Smooth muscle cell (in vitro differentiated cells): ENCODE data around the gene NCAPG2. TPM values are rescaled to one million over a fixed set of nuclear protein-coding genes. Genes with fewer than 3 reads are reported as not detected.

Source experiments
- DNase-seq: peaks from one replicate; lab custom pipeline; 2025; ENCODE audit not compliant: unreplicated experiment; lab: John Stamatoyannopoulos, UW
- H2AFZ ChIP-seq: fragments of 200-600 bp; sonication (generic); 2 replicates; pipeline ENCODE4 v1.6.0; 2016; ENCODE audit warnings: antibody characterized with exemption, low read depth, mild to moderate bottlenecking
- H3F3A ChIP-seq: fragments of 200-600 bp; sonication (generic); 2 replicates; pipeline ENCODE4 v1.6.0; 2017; ENCODE audit warnings: antibody characterized with exemption, low read depth
- H3K27ac ChIP-seq: fragments of 200-600 bp; sonication (generic); 2 replicates; pipeline ENCODE4 v1.5.1; 2016; ENCODE audit warnings: low read depth, mild to moderate bottlenecking
- H3K27me3 ChIP-seq: fragments of 200-600 bp; sonication (generic); 2 replicates; pipeline ENCODE4 v1.6.1; 2016; ENCODE audit warnings: low read depth, mild to moderate bottlenecking
- H3K36me3 ChIP-seq: fragments of 200-600 bp; sonication (generic); 2 replicates; pipeline ENCODE4 v1.5.1; 2016; ENCODE audit warnings: low read depth
- H3K4me1 ChIP-seq: fragments of 200-600 bp; sonication (generic); 2 replicates; pipeline ENCODE4 v1.5.1; 2016; ENCODE audit warnings: low read depth
- H3K4me2 ChIP-seq: fragments of 200-600 bp; sonication (generic); 2 replicates; pipeline ENCODE4 v1.6.0; 2016; ENCODE audit warnings: mild to moderate bottlenecking
- H3K4me3 ChIP-seq: fragments of 200-600 bp; sonication (generic); 2 replicates; pipeline ENCODE4 v1.5.1; 2016; ENCODE audit warnings: mild to moderate bottlenecking
- H3K79me2 ChIP-seq: fragments of 200-600 bp; sonication (generic); 2 replicates; pipeline ENCODE4 v1.6.0; 2016; ENCODE audit warnings: low read depth, mild to moderate bottlenecking
- H3K9ac ChIP-seq: fragments of 200-600 bp; sonication (generic); 2 replicates; pipeline ENCODE4 v1.6.0; 2016; ENCODE audit warnings: low read depth
- H3K9me3 ChIP-seq: fragments of 200-600 bp; sonication (generic); replicated peaks from 2 replicates; pipeline ENCODE4 v1.5.1; 2016; ENCODE audit warnings: low read depth
- H4K20me1 ChIP-seq: fragments of 200-600 bp; sonication (generic); 2 replicates; pipeline ENCODE4 v1.6.0; 2016; ENCODE audit warnings: low read depth
- CTCF ChIP-seq: fragments of 200-600 bp; sonication (generic); IDR thresholded peaks from 2 replicates; pipeline ENCODE4 v1.5.1; 2017; ENCODE audit warnings: borderline replicate concordance, mild to moderate bottlenecking, antibody characterized with exemption; ENCODE audit not compliant: insufficient read depth, poor library complexity, severe bottlenecking
- WGBS: methylation state at CpG from one replicate; pipeline ENCODE4 v1.1.7; 2016; ENCODE audit warnings: low lambda C conversion rate; 5-methylcytosine and 5-hydroxymethylcytosine counted together
- polyA plus RNA-seq: library from polyadenylated mRNA; unstranded; fragments of >200 nt; fragmentation: Nextera tagmentation; extraction: Ambion mirVana; gene quantifications from 2 replicates; pipeline ENCODE4 v1.2.1, GENCODE V29; 2016
- total RNA-seq: library from RNA; depleted of rRNA; stranded (reverse); fragments of >200 nt; gene quantifications from 2 replicates; pipeline ENCODE4 v1.2.3, GENCODE V29; 2014

The NCAPG2 gene
- total and polyA plus RNA-seq, 2 experiments from 2014 or later = 9.9 to 12.5 TPM

GRCh38 chr7:158609313-158609974, 95.2 kb downstream of the NCAPG2 start:
- no peak overlapping the region for H3K9ac ChIP-seq
- H3K4me1 ChIP-seq = no peaks in the 10 kb centered on the region
- no peaks in the 10 kb centered on the region for H3F3A ChIP-seq
- no peaks in the 10 kb centered on the region for H4K20me1 ChIP-seq
- no peak overlapping the region for H2AFZ ChIP-seq
- no peak for TF ChIP-seq CTCF
- no peak overlapping the region for H3K4me2 ChIP-seq
- no peak overlapping the region for H3K27ac ChIP-seq
- no peaks in the 10 kb centered on the region for H3K79me2 ChIP-seq
- H3K9me3 ChIP-seq = no peaks in the 10 kb centered on the region
- no peaks in the 10 kb centered on the region for H3K27me3 ChIP-seq
- H3K4me3 ChIP-seq = no peak overlapping the region
- WGBS = 71% methylated on average over 1 of the region's 7 CpGs
- no peaks in the 10 kb centered on the region for H3K36me3 ChIP-seq
- no peak for DNase-seq

- no peaks in the 10 kb centered on the region for H3F3A ChIP-seq
- TF ChIP-seq CTCF = no peak
- no peaks in the 10 kb centered on the region for H3K9me3 ChIP-seq
- no peak overlapping the region for H3K4me3 ChIP-seq
- no peak overlapping the region for H3K9ac ChIP-seq
- DNase-seq = no peak
- no peak overlapping the region for H3K4me2 ChIP-seq
- H4K20me1 ChIP-seq = no peaks in the 10 kb centered on the region
- no peaks in the 10 kb centered on the region for H3K4me1 ChIP-seq
- no peaks in the 10 kb centered on the region for H3K36me3 ChIP-seq
- WGBS = 97% methylated on average over 6 of the region's 6 CpGs
- no peaks in the 10 kb centered on the region for H3K27me3 ChIP-seq
- no peak overlapping the region for H2AFZ ChIP-seq
- no peak overlapping the region for H3K27ac ChIP-seq
- no peaks in the 10 kb centered on the region for H3K79me2 ChIP-seq
Observed at GRCh38 chr7:158607563-158607962, 97.0 kb downstream of the NCAPG2 start.

GRCh38 chr7:158606671-158607424, 97.8 kb downstream of the NCAPG2 start:
- no peaks in the 10 kb centered on the region for H3K27me3 ChIP-seq
- H3K36me3 ChIP-seq = no peaks in the 10 kb centered on the region
- H3K9me3 ChIP-seq = no peaks in the 10 kb centered on the region
- no peak overlapping the region for H3K9ac ChIP-seq
- TF ChIP-seq CTCF = no peak
- H3K79me2 ChIP-seq = no peaks in the 10 kb centered on the region
- H3K4me1 ChIP-seq = no peaks in the 10 kb centered on the region
- DNase-seq = no peak
- H3K4me2 ChIP-seq = no peak overlapping the region
- no peaks in the 10 kb centered on the region for H4K20me1 ChIP-seq
- H3F3A ChIP-seq = no peaks in the 10 kb centered on the region
- WGBS = 98% methylated on average over 18 of the region's 18 CpGs
- no peak overlapping the region for H2AFZ ChIP-seq
- no peak overlapping the region for H3K27ac ChIP-seq
- no peak overlapping the region for H3K4me3 ChIP-seq
